Stomach (tissue), 9 donors: ENCODE measurements around the gene EVX1. TPM values are rescaled to one million over a fixed set of nuclear protein-coding genes. Genes with fewer than 3 reads are reported as not detected.

ENCODE experiments used
- DNase-seq, 2 donors: peaks; one replicate each; pipeline versions ENCODE4 v3.0.0 to v3.0.0-alpha.2; 2013 to 2019
- H3K27ac ChIP-seq, 5 donors: fragments of 200-600 bp in 4 of 5; sonication (generic) in 4 of 5; one replicate each; pipeline ENCODE4 v1.5.1; 2013 to 2019; ENCODE audit warnings: mild to moderate bottlenecking in 1 of 5, moderate library complexity in 1 of 5
- H3K27me3 ChIP-seq, 3 donors: fragments of 200-600 bp; sonication (generic); one replicate each; pipeline ENCODE4 v1.5.1; 2017 to 2019; ENCODE audit warnings: mixed run types in 1 of 3
- H3K36me3 ChIP-seq, 4 donors: fragments of 200-600 bp; sonication (generic); 1 replicate in 3 of 4; 2 replicates in 1 of 4; pipeline ENCODE4 v1.5.1; 2016 to 2019
- H3K4me1 ChIP-seq, 4 donors: fragments of 200-600 bp; sonication (generic); one replicate each; pipeline ENCODE4 v1.5.1; 2016 to 2019
- H3K4me3 ChIP-seq, 4 donors: fragments of 200-600 bp; sonication (generic) in 3 of 4; one replicate each; pipeline ENCODE4 v1.5.1; 2016 to 2019; ENCODE audit warnings: mild to moderate bottlenecking in 1 of 4
- H3K9me3 ChIP-seq, 4 donors: fragments of 200-600 bp; sonication (generic); one replicate each; pipeline ENCODE4 v1.5.1; 2016 to 2019
- CTCF ChIP-seq, 7 experiments: fragments of 450-650 bp in 4 of 7; fragments of 200-600 bp in 3 of 7; sonication (generic) in 3 of 7; IDR thresholded peaks; one replicate each; pipeline ENCODE4 v1.5.1; 2016 to 2019; ENCODE audit warnings: antibody characterized with exemption in 7 of 7, control low read depth in 2 of 7, mild to moderate bottlenecking in 1 of 7
- EP300 ChIP-seq: sonication (generic); formaldehyde crosslinking; IDR thresholded peaks from one replicate; pipeline ENCODE4 v1.6.1; 2017; ENCODE audit warnings: antibody characterized with exemption
- POLR2A ChIP-seq, 4 donors: fragments of 450-650 bp; IDR thresholded peaks; one replicate each; pipeline ENCODE4 v1.6.1; 2016; ENCODE audit warnings: antibody characterized with exemption in 4 of 4, control low read depth in 2 of 4, mild to moderate bottlenecking in 1 of 4, moderate library complexity in 1 of 4
- POLR2AphosphoS5 ChIP-seq, 3 donors: sonication (generic); formaldehyde crosslinking; IDR thresholded peaks; one replicate each; pipeline ENCODE4 v1.6.1; 2016; ENCODE audit warnings: antibody characterized with exemption in 3 of 3
- WGBS, 5 donors: extraction: QIAGEN DNeasy Blood & Tissue Kit in 3 of 5; methylation state at CpG; one replicate each; pipeline versions ENCODE4 v1.1.5 to v1.1.7; 2013 to 2018; 5-methylcytosine and 5-hydroxymethylcytosine counted together
- intact Hi-C: fragments of 100-400 bp; cut with DNase I; formaldehyde crosslinking; loops from one replicate; pipeline ENCODE4 v1.15.1; 2023; ENCODE audit warnings: low total_unique reads
- polyA plus RNA-seq, 3 donors: library from polyadenylated mRNA; stranded (reverse); fragments of 200-250 nt; gene quantifications; one replicate each; pipeline ENCODE4 v1.2.3, GENCODE V29; 2013
- total RNA-seq, 5 donors: library from RNA; depleted of rRNA; stranded (reverse); fragments of >200 nt; gene quantifications; one replicate each; pipeline versions ENCODE4 v1.1.0 to v1.2.3, GENCODE V29; 2014 to 2016
- donor health status: healthy with polysubstance abuse.
- donor health status: Bipolar disorder and iron deficiency.
- donor health status: healthy.

Gene EVX1
- total and polyA plus RNA-seq, 8 donors, result not detected

DNA sequence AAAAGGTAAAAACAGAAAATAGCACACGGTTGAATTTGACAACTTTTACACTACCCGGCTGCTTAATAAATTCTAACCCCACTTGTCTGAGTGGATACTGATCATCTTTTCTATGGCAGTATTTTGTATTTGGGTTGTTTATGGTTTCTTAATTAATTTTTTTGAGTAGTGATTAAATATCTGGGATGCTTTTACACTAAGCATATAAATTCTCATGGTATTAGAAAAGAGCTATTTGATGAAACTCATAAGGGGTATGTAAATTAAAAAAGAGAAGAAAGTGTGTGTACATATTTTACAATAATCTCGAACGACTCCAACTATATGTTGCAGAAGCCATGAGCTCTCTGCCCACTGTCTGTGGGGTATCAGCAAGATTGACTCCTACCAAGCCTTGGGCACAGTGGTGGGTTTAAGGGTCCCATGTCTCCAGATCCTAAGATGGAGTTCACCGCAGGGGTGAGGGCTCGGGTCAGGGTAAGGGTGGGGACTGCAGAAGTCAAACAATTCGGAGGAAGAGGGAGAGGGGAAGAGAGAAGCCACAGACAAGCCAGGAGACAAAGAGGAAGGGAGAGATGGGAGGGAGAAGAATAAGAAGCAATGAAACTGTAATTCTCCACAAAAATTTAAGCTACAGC, 35.1 kb upstream of the EVX1 start:
- TF ChIP-seq CTCF (IDR thresholded peaks at IDR 0.05) (no peak), EP300 (no peak), POLR2AphosphoS5 (IDR thresholded peaks at IDR 0.05) (no peak)
- H3K4me3 ChIP-seq, result no peak overlapping the region
- WGBS, 5 donors, result 27 to 41% (median 33%) methylated on average over 7 of the region's 7 CpGs
- no peak for DNase-seq
- H3K27me3 ChIP-seq, result peaks cover 36 to 100% (median 97%) of the 10 kb centered on the region in 3 donors
- H3K36me3 ChIP-seq, result no peaks in the 10 kb centered on the region
- H3K4me1 ChIP-seq, result peaks cover 14 to 27% (median 21%) of the 10 kb centered on the region in 4 donors
- H3K9me3 ChIP-seq, result peaks cover 0 to 7% (median 0%) of the 10 kb centered on the region in 4 donors
- H3K27ac ChIP-seq, result no peak overlapping the region
- intact Hi-C loops, result loop anchor here (10.0 kb wide), 3 partner anchors 367 to 807 kb away; no protein-coding TSS in a partner anchor

GRCh38 chr7:27208998-27209397, 33.6 kb upstream of the EVX1 start:
- Histone ChIP-seq H3K36me3 (no peaks in the 10 kb centered on the region), H3K27me3 (peaks cover 40 to 100% (median 98%) of the 10 kb centered on the region in 3 donors), H3K4me3 (no peak overlapping the region), H3K4me1 (peaks cover 21 to 41% (median 32%) of the 10 kb centered on the region in 4 donors), H3K9me3 (peaks cover 0 to 7% (median 0%) of the 10 kb centered on the region in 4 donors), H3K27ac (no peak overlapping the region)
- intact Hi-C loops, result loop anchor here (10.0 kb wide), 3 partner anchors 366 to 806 kb away; no protein-coding TSS in a partner anchor
- TF ChIP-seq EP300 (no peak), POLR2A (IDR thresholded peaks at IDR 0.05) (no peak), CTCF (IDR thresholded peaks at IDR 0.05) (no peak), POLR2AphosphoS5 (IDR thresholded peaks at IDR 0.05) (no peak)
- WGBS, 5 donors, result 65 to 87% (median 71%) methylated on average over 4 of the region's 4 CpGs
- no peak for DNase-seq

DNA sequence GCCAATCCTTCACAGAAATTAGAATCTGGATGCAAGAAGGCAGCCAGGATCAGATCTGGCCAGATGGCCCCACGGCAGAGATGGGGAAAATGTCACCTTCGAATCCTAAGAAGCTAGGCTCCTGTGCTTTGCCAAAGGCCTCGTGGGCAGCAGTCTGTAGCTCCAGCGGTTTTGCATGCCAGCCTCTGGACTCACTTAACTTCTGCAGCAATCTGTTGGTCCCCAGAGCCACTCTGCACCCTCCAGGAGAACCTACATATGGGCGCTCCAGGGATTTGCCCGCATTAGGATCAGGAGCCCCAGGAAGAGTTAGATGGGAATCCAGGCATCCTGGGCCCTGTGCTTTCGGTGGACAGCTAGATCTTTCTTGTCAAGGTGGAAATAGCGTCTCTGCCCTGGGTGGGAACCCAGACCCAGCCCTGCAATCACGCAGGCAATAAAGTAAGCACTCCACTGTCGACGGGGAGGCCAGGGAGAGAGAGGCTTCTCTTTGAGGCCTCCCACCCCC, 32.6 kb upstream of the EVX1 start:
- Histone ChIP-seq H3K27me3 (peaks cover 36 to 100% (median 93%) of the 10 kb centered on the region in 3 donors), H3K27ac (no peak overlapping the region), H3K9me3 (peaks cover 0 to 7% (median 0%) of the 10 kb centered on the region in 4 donors), H3K36me3 (no peaks in the 10 kb centered on the region), H3K4me3 (peak overlapping the region in 2 of 4 donors; percentile 27 to 29), H3K4me1 (peaks cover 18 to 36% (median 26%) of the 10 kb centered on the region in 4 donors)
- no peak for DNase-seq
- 37 to 70% (median 41%) methylated on average over 8 to 11 of the region's 11 CpGs for WGBS, 5 donors
- intact Hi-C loops, result loop anchor here (10.0 kb wide), 3 partner anchors 365 to 805 kb away; no protein-coding TSS in a partner anchor
- TF ChIP-seq CTCF (IDR thresholded peaks at IDR 0.05) (no peak), EP300 (no peak), POLR2AphosphoS5 (IDR thresholded peaks at IDR 0.05) (no peak), POLR2A (IDR thresholded peaks at IDR 0.05) (no peak)

GRCh38 chr7:27210441-27211083, 32.0 kb upstream of the EVX1 start:
- DNase-seq, result peak in 1 of 2 donors; percentile 71
- WGBS, 5 donors, result 7 to 13% (median 9%) methylated on average over 26 to 32 of the region's 32 CpGs
- Histone ChIP-seq H3K27me3 (peaks cover 30 to 100% (median 87%) of the 10 kb centered on the region in 3 donors), H3K27ac (no peak overlapping the region), H3K36me3 (no peaks in the 10 kb centered on the region), H3K4me3 (peak overlapping the region; percentile 7 to 29 (median 24)), H3K9me3 (peaks cover 0 to 4% (median 0%) of the 10 kb centered on the region in 4 donors), H3K4me1 (peaks cover 13 to 30% (median 21%) of the 10 kb centered on the region in 4 donors)
- intact Hi-C loops, result no loop called here
- TF ChIP-seq CTCF (IDR thresholded peaks at IDR 0.05), result peak in 5 of 7 experiments; percentile 20 to 78 (median 61)
- TF ChIP-seq POLR2AphosphoS5 (IDR thresholded peaks at IDR 0.05), result no peak
